ENCODE results near the gene PKDCC. TPM values are rescaled to one million over a fixed set of nuclear protein-coding genes. Genes with fewer than 3 reads are reported as not detected.

Gene PKDCC
- total RNA-seq, 1 experiment from 2014 or later, result 322 TPM

DNA sequence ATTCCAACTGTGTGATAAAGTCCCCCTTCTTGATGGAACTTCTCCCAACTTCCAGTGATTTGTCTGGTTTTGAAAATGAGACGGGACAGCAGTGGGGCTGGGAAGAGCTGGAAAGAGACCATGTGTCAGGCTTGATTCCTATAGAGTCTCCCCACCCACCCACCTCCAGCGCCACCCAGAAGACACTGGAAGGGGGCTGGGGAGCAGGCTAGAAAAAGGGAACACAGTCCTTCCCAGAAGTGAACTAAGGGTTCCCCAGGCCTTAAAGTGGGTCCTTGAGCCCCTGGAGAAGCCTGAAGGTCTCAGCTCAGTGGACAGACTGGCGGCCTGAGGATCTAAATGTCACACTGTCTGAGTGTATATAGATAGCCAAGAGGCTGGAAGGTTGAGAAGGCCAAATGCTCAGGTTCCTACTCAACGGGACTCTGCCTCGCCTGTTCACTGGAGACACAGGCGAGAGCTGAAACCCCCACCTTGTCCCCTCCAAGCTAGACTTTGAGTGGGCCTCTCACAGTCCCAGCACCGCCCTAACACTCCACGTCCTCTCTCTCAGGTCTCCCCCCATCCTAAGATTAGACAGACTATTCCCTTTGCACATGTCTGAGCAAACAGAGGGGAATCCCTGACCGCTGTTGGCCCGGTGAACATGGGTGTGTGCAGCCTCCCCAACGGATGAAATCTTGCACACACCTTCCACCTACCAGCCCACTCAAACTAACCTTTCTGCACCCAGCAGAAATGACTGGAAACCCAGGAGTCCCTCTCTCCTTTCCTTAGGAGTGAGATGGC lies 1.6 kb downstream of the PKDCC start:
- peak overlapping the region; percentile 98 for H3K27ac Mint-ChIP-seq (ENCODE audit: unreplicated experiment)
- BruUV-seq (replicated peaks), result no TSS peak
- DNase-seq, result no peak
- Histone ChIP-seq H3K9me3 (no peaks in the 10 kb centered on the region), H3K36me3 (ENCODE audit: control insufficient read depth, insufficient read depth, low read length) (peaks cover 9% of the 10 kb centered on the region), H3K27me3 (replicated peaks; ENCODE audit: control insufficient read depth, insufficient read depth, low read length) (no peaks in the 10 kb centered on the region), H3K4me3 (ENCODE audit: low read depth, low read length) (peak overlapping the region; percentile 65), H3K4me1 (peaks cover 56% of the 10 kb centered on the region)
- peak overlapping the region; percentile 98 for H3K4me3 Mint-ChIP-seq (ENCODE audit: unreplicated experiment)
- intact Hi-C loops (cut with micrococcal nuclease; ENCODE audit: unreplicated experiment), result loop anchor here (2.0 kb wide), 1 partner anchor 15 kb away; no protein-coding TSS in a partner anchor
- ChIA-PET CTCF (interaction anchor here (0.6 to 2.1 kb wide), 2 partner anchors 41 to 179 kb away, joined by 3 to 8 read pairs; no protein-coding TSS in a partner anchor), POLR2A (interaction anchor here (1.0 to 1.9 kb wide), 2 partner anchors 15 to 151 kb away, joined by 3 to 7 read pairs; no protein-coding TSS in a partner anchor)
- H3K36me3 Mint-ChIP-seq (ENCODE audit: insufficient read depth, unreplicated experiment), result peaks cover 67% of the 10 kb centered on the region
- peaks cover 30% of the 10 kb centered on the region for H3K4me1 Mint-ChIP-seq (ENCODE audit: low read depth, unreplicated experiment)
- H3K9me3 Mint-ChIP-seq (ENCODE audit: unreplicated experiment), result no peaks in the 10 kb centered on the region
- TF ChIP-seq, protein P1, sequence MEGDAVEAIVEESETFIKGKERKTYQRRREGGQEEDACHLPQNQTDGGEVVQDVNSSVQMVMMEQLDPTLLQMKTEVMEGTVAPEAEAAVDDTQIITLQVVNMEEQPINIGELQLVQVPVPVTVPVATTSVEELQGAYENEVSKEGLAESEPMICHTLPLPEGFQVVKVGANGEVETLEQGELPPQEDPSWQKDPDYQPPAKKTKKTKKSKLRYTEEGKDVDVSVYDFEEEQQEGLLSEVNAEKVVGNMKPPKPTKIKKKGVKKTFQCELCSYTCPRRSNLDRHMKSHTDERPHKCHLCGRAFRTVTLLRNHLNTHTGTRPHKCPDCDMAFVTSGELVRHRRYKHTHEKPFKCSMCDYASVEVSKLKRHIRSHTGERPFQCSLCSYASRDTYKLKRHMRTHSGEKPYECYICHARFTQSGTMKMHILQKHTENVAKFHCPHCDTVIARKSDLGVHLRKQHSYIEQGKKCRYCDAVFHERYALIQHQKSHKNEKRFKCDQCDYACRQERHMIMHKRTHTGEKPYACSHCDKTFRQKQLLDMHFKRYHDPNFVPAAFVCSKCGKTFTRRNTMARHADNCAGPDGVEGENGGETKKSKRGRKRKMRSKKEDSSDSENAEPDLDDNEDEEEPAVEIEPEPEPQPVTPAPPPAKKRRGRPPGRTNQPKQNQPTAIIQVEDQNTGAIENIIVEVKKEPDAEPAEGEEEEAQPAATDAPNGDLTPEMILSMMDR (IDR thresholded peaks at IDR 0.05; ENCODE audit: insufficient read depth in 1 of 2, low read depth in 1 of 2, low read length in 1 of 2, severe bottlenecking in 1 of 2, unreplicated experiment in 1 of 2), result no peak
- no peaks in the 10 kb centered on the region for H3K27me3 Mint-ChIP-seq (ENCODE audit: insufficient read depth, unreplicated experiment)

DNA sequence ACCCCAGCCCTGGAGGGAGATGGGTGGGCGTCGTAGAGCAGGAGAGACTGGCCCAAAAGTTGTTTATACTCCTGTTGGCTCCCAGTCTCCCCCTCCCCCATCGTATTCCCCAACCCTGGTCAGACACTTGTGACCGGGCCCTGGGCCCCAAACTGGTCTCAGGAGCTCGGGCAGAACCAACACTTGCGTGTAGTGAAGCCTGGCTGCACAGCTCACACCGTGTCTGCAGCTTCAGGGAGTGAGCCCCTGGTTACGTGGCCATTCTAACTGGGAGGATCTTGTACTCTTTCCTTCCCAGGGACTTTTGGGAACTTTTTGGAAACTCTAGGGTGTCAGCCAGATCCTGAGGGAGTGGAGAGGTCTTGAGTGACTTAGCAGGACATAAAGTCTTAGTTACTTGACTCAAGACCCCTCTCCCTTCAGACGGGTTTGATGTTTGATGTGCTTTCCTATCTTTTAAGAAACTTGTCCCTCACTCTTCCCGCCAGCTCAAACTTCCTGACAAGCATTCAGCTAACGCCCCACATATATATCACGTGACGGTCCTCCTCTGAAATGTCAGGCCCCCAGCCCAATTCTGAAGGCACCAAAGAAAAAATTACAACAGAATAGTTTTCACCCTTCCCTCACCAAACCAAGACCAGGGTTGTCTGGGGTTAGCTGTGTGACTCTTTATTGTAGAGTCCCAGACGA lies 2.3 kb downstream of the PKDCC start:
- TF ChIP-seq, protein P1 (IDR thresholded peaks at IDR 0.05; ENCODE audit: insufficient read depth in 1 of 2, low read depth in 1 of 2, low read length in 1 of 2, severe bottlenecking in 1 of 2, unreplicated experiment in 1 of 2), result no peak
- Mint-ChIP-seq H3K27me3 (ENCODE audit: insufficient read depth, unreplicated experiment) (no peaks in the 10 kb centered on the region), H3K36me3 (ENCODE audit: insufficient read depth, unreplicated experiment) (peaks cover 74% of the 10 kb centered on the region), H3K9me3 (ENCODE audit: unreplicated experiment) (no peaks in the 10 kb centered on the region), H3K4me1 (ENCODE audit: low read depth, unreplicated experiment) (peaks cover 37% of the 10 kb centered on the region), H3K4me3 (ENCODE audit: unreplicated experiment) (peak overlapping the region; percentile 98), H3K27ac (ENCODE audit: unreplicated experiment) (peak overlapping the region; percentile 98)
- no peaks in the 10 kb centered on the region for H3K9me3 ChIP-seq
- intact Hi-C loops (cut with micrococcal nuclease; ENCODE audit: unreplicated experiment), result loop anchor here (2.0 kb wide), 1 partner anchor 15 kb away; no protein-coding TSS in a partner anchor
- BruUV-seq (replicated peaks), result no TSS peak
- no peak for DNase-seq
- ChIA-PET POLR2A (interaction anchor here (1.0 to 1.9 kb wide), 2 partner anchors 14 to 152 kb away, joined by 3 to 7 read pairs; no protein-coding TSS in a partner anchor), CTCF (interaction anchor here (2.1 kb wide), 1 partner anchor 180 kb away, joined by 8 read pairs; no protein-coding TSS in a partner anchor)
- H3K4me1 ChIP-seq, result peaks cover 64% of the 10 kb centered on the region
- H3K4me3 ChIP-seq (ENCODE audit: low read depth, low read length), result peak overlapping the region; percentile 65
- H3K27me3 ChIP-seq (replicated peaks; ENCODE audit: control insufficient read depth, insufficient read depth, low read length), result no peaks in the 10 kb centered on the region
- peaks cover 11% of the 10 kb centered on the region for H3K36me3 ChIP-seq (ENCODE audit: control insufficient read depth, insufficient read depth, low read length)
